Measurements from ENCODE around the gene COL19A1.

DNA sequence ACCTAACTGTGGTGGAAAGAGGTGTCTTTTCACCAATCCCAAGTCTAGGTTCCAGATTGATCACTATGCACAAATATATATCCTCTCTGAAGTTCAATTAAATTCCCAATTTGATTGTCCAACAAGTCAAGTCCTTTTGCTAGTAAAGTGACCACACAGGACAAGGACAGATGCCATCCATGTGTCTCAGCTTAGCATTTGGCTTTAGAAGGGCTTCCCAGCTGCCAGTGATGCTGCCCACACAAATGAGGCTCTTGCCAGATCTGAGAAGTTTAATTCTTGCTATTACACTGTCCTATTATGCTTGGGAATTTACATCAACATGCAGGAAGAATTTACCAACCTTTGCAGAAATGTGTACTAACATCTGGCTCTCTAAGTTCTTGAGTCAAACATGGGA is 328.1 kb downstream of the COL19A1 start:
- no peak for TF ChIP-seq ZBTB7A (IDR thresholded peaks at IDR 0.05; ENCODE audit: low read depth)
- no peak for TF ChIP-seq EGR1 (IDR thresholded peaks at IDR 0.05)
- TF ChIP-seq EP300 (IDR thresholded peaks at IDR 0.05; ENCODE audit: borderline replicate concordance) = no peak
- TF ChIP-seq REST (IDR thresholded peaks at IDR 0.05; ENCODE audit: low read depth) = no peak
- TF ChIP-seq NFIC (IDR thresholded peaks at IDR 0.05) = no peak

Measured in Ishikawa (cell line).